Measurements from ENCODE around the gene MRPL49. TPM values are rescaled to one million over a fixed set of nuclear protein-coding genes. Genes with fewer than 3 reads are reported as not detected.
A peak's percentile ranks its signal among the peaks of the same experiment; 100 is the strongest.

Gene MRPL49
- total RNA-seq, 1 donor from 2014 or later, result 40.2 TPM

- peak overlapping the region; percentile 88 for H3K4me3 Mint-ChIP-seq (ENCODE audit: unreplicated experiment)
- H3K27me3 Mint-ChIP-seq (ENCODE audit: unreplicated experiment), result peaks cover 6% of the 10 kb centered on the region
- H3K36me3 Mint-ChIP-seq (ENCODE audit: low read depth, unreplicated experiment), result no peaks in the 10 kb centered on the region
- H3K9me3 Mint-ChIP-seq (ENCODE audit: unreplicated experiment), result no peaks in the 10 kb centered on the region
- H3K27ac Mint-ChIP-seq (ENCODE audit: unreplicated experiment), result peak overlapping the region; percentile 96
- TF ChIP-seq CTCF (IDR thresholded peaks at IDR 0.05; ENCODE audit: unreplicated experiment), result no peak
- H3K4me1 Mint-ChIP-seq (ENCODE audit: unreplicated experiment), result peaks cover 5% of the 10 kb centered on the region
- no peak for DNase-seq (ENCODE audit: low spot score)
Observed at GRCh38 chr11:65095427-65095826, 26.7 kb upstream of the MRPL49 start.

- H3K4me3 Mint-ChIP-seq (ENCODE audit: unreplicated experiment), result peak within 1 kb of the TSS; percentile 95
- no peaks in the 10 kb centered on the region for H3K36me3 Mint-ChIP-seq (ENCODE audit: low read depth, unreplicated experiment)
- H3K9me3 Mint-ChIP-seq (ENCODE audit: unreplicated experiment), result no peaks in the 10 kb centered on the region
- no peak for TF ChIP-seq CTCF (IDR thresholded peaks at IDR 0.05; ENCODE audit: unreplicated experiment)
- H3K4me1 Mint-ChIP-seq (ENCODE audit: unreplicated experiment), result peaks cover 5% of the 10 kb centered on the region
- H3K27ac Mint-ChIP-seq (ENCODE audit: unreplicated experiment), result peak within 1 kb of the TSS; percentile 96
- peaks cover 6% of the 10 kb centered on the region for H3K27me3 Mint-ChIP-seq (ENCODE audit: unreplicated experiment)
- DNase-seq (ENCODE audit: low spot score), result peak; percentile 76
Observed at GRCh38 chr11:65095974-65096806, 25.9 kb upstream of the MRPL49 start, which contains the start of gene VPS51. Gene VPS51 (plus strand): TSS chr11:65096214. CDS start chr11:65096251, 37 bp downstream.

- Mint-ChIP-seq H3K27ac (ENCODE audit: unreplicated experiment) (no peak overlapping the region), H3K4me1 (ENCODE audit: unreplicated experiment) (peaks cover 5% of the 10 kb centered on the region), H3K27me3 (ENCODE audit: unreplicated experiment) (peaks cover 6% of the 10 kb centered on the region), H3K9me3 (ENCODE audit: unreplicated experiment) (no peaks in the 10 kb centered on the region), H3K4me3 (ENCODE audit: unreplicated experiment) (peak overlapping the region; percentile 95), H3K36me3 (ENCODE audit: low read depth, unreplicated experiment) (no peaks in the 10 kb centered on the region)
- DNase-seq (ENCODE audit: low spot score), result no peak
- TF ChIP-seq CTCF (IDR thresholded peaks at IDR 0.05; ENCODE audit: unreplicated experiment), result no peak
Observed at GRCh38 chr11:65096926-65097325, 25.2 kb upstream of the MRPL49 start.

- Mint-ChIP-seq H3K27me3 (ENCODE audit: unreplicated experiment) (peaks cover 6% of the 10 kb centered on the region), H3K9me3 (ENCODE audit: unreplicated experiment) (no peaks in the 10 kb centered on the region), H3K27ac (ENCODE audit: unreplicated experiment) (no peak overlapping the region), H3K4me1 (ENCODE audit: unreplicated experiment) (peaks cover under 1% of the 10 kb centered on the region), H3K36me3 (ENCODE audit: low read depth, unreplicated experiment) (peaks cover 3% of the 10 kb centered on the region), H3K4me3 (ENCODE audit: unreplicated experiment) (no peak overlapping the region)
- DNase-seq (ENCODE audit: low spot score), result no peak
- TF ChIP-seq CTCF (IDR thresholded peaks at IDR 0.05; ENCODE audit: unreplicated experiment), result no peak
Observed at GRCh38 chr11:65100674-65101350, 21.3 kb upstream of the MRPL49 start.
